Uterus (tissue), 2 donors: ENCODE measurements around the gene C1QL2.

Source experiments
- CTCF ChIP-seq, 4 experiments: fragments of 200-600 bp in 2 of 4; fragments of 450-650 bp in 2 of 4; sonication (generic) in 2 of 4; IDR thresholded peaks; one replicate each; pipeline ENCODE4 v1.5.1; 2016 to 2019; ENCODE audit warnings: antibody characterized with exemption in 4 of 4, mild to moderate bottlenecking in 2 of 4, moderate library complexity in 1 of 4
- POLR2A ChIP-seq, 2 donors: fragments of 450-650 bp; IDR thresholded peaks; one replicate each; pipeline ENCODE4 v1.6.1; 2016; ENCODE audit warnings: antibody characterized with exemption in 2 of 2, mild to moderate bottlenecking in 1 of 2, moderate library complexity in 1 of 2

DNA sequence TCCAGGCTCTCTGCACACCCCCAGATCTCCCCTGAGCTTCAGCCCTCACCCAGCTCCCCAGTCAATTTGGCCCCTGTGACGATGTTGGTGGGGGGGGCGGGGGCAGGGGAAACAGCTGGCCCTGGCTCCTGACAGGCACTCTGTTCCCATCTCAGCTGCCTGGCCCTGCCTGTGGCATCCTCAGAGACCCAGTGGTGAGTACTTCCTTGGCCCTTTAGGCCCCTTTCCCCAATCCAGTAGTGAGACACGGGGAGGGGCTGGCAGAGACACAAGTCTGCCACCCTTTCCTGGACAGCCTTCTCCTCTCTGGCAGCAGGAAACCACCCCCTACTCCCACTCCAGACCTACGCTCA, 19.3 kb upstream of the C1QL2 start:
- TF ChIP-seq CTCF (IDR thresholded peaks at IDR 0.05), result no peak
- no peak for TF ChIP-seq POLR2A (IDR thresholded peaks at IDR 0.05)
